PC-9 (cell line): ENCODE measurements around the gene GALNT10. TPM values are rescaled to one million over a fixed set of nuclear protein-coding genes. Genes with fewer than 3 reads are reported as not detected.

Source experiments
- BruUV-seq: library from RNA; stranded (reverse); fragments of 400-500 nt; replicated peaks from 2 replicates; lab custom pipeline; 2021; lab: Mats Ljungman, UMichigan
- CTCF ChIA-PET: fragments of 300-600 bp; sonication (Branson Sonifier 250); formaldehyde crosslinking; loops from one replicate; lab custom pipeline; 2022; ENCODE audit warnings: antibody characterized with exemption; lab: Charles Lee
- POLR2A ChIA-PET: fragments of 300-600 bp; sonication (Branson Sonifier 250); formaldehyde crosslinking; loops from one replicate; lab custom pipeline; 2022; ENCODE audit warnings: antibody characterized with exemption; ENCODE audit not compliant: unreplicated experiment; lab: Charles Lee
- DNase-seq, 2 experiments: peaks; one replicate each; pipeline versions ENCODE4 v3.0.0 to v3.0.0-alpha.2; 2015 to 2022; ENCODE audit warnings: mixed read lengths in 1 of 2
- H2AFZ ChIP-seq: fragments of 200-600 bp; sonication (generic); 2 replicates; pipeline ENCODE4 v1.8.1; 2017; ENCODE audit warnings: antibody characterized with exemption
- H3F3A ChIP-seq: fragments of 200-600 bp; sonication (generic); 2 replicates; pipeline ENCODE4 v1.8.1; 2017; ENCODE audit warnings: antibody characterized with exemption, mild to moderate bottlenecking, low read depth; ENCODE audit not compliant: insufficient read depth
- H3K27ac ChIP-seq: fragments of 200-600 bp; sonication (generic); 2 replicates; pipeline ENCODE4 v1.6.1; 2016; ENCODE audit warnings: mixed run types
- H3K27me3 ChIP-seq: fragments of 200-600 bp; sonication (generic); 2 replicates; pipeline ENCODE4 v1.6.1; 2016; ENCODE audit warnings: low read depth, mixed run types; ENCODE audit not compliant: insufficient read depth
- H3K36me3 ChIP-seq: fragments of 200-600 bp; sonication (generic); 2 replicates; pipeline ENCODE4 v1.6.1; 2016; ENCODE audit warnings: low read depth, mixed run types
- H3K4me1 ChIP-seq: fragments of 200-600 bp; sonication (generic); replicated peaks from 2 replicates; pipeline ENCODE4 v1.6.1; 2016; ENCODE audit warnings: mixed run types; ENCODE audit not compliant: insufficient read depth
- H3K4me2 ChIP-seq: fragments of 200-600 bp; sonication (generic); 2 replicates; pipeline ENCODE4 v1.6.1; 2017; ENCODE audit warnings: mixed run types
- H3K4me3 ChIP-seq: fragments of 200-600 bp; sonication (generic); 2 replicates; pipeline ENCODE4 v1.6.1; 2016; ENCODE audit warnings: mixed run types
- H3K79me2 ChIP-seq: fragments of 200-600 bp; sonication (generic); 2 replicates; pipeline ENCODE4 v1.6.1; 2017; ENCODE audit warnings: low read depth, mixed run types
- H3K9me2 ChIP-seq: fragments of 200-600 bp; sonication (generic); 2 replicates; pipeline ENCODE4 v1.8.1; 2017; ENCODE audit warnings: mild to moderate bottlenecking; ENCODE audit not compliant: insufficient read depth
- H3K9me3 ChIP-seq: fragments of 200-600 bp; sonication (generic); 2 replicates; pipeline ENCODE4 v1.8.1; 2016; ENCODE audit warnings: low read depth; ENCODE audit not compliant: insufficient read depth
- H4K20me1 ChIP-seq: fragments of 200-600 bp; sonication (generic); 2 replicates; pipeline ENCODE4 v1.8.1; 2017; ENCODE audit not compliant: insufficient read depth
- CTCF ChIP-seq: fragments of 200-600 bp; sonication (generic); conservative IDR thresholded peaks from 2 replicates; pipeline ENCODE4 v1.6.1; 2017; ENCODE audit warnings: mixed run types, antibody characterized with exemption, mild to moderate bottlenecking, moderate library complexity
- EZH2 ChIP-seq: fragments of 200-600 bp; sonication (generic); IDR thresholded peaks from 2 replicates; pipeline ENCODE4 v1.8.0; 2017; ENCODE audit warnings: antibody characterized with exemption, low read depth
- intact Hi-C: fragments of 100-400 bp; cut with micrococcal nuclease; formaldehyde crosslinking; loops from one replicate; pipeline ENCODE4 v1.10.0; 2022; ENCODE audit not compliant: unreplicated experiment
- total RNA-seq: library from RNA; stranded (reverse); gene quantifications from 2 replicates; pipeline ENCODE4 v1.2.3, GENCODE V29; 2021

Gene GALNT10
- total RNA-seq, 1 experiment from 2014 or later: 101 TPM

DNA sequence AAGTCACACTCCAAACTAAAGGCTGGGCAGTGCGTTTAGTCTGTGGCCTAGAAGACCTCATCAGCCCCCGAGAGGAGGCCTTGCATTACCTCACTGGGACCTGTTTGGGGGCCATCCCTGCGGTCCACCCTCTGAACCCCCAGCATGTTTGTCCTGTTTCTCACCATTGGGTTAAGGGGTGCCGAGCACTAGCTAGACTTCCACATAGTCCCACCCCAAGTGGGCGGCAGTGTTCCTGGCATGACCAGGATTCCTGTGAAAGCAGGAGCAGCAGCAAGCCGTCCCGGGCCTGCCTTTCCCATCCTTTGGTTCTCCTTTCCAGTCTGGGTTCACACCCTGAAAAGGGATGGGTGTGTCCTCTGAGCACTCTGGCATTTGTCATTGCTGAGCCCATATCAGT lies 228.7 kb downstream of the GALNT10 start:
- POLR2A ChIA-PET: no interaction called here
- TF ChIP-seq CTCF: no peak
- TF ChIP-seq EZH2: no peak
- intact Hi-C loops: no loop called here

GRCh38 chr5:154421868-154422267 lies 231.3 kb downstream of the GALNT10 start:
- ChIA-PET CTCF (no interaction called here), POLR2A (no interaction called here)
- Histone ChIP-seq H3K36me3 (no peaks in the 10 kb centered on the region), H3K4me3 (no peak overlapping the region), H3K27me3 (no peaks in the 10 kb centered on the region), H3K79me2 (no peaks in the 10 kb centered on the region), H4K20me1 (no peaks in the 10 kb centered on the region), H3K9me3 (no peaks in the 10 kb centered on the region), H3K9me2 (no peaks in the 10 kb centered on the region), H3K4me2 (no peak overlapping the region), H3K27ac (no peak overlapping the region), H3F3A (peaks cover 5% of the 10 kb centered on the region), H2AFZ (no peak overlapping the region), H3K4me1 (no peaks in the 10 kb centered on the region)
- intact Hi-C loops: no loop called here
- peak; percentile 56; the same call in 1 of the 2 replicates for TF ChIP-seq CTCF
- TF ChIP-seq EZH2: no peak
- DNase-seq: no peak
- no TSS peak for BruUV-seq

More for the DNA sequence above, 228.7 kb downstream of the GALNT10 start:
- no peaks in the 10 kb centered on the region for H3K27me3 ChIP-seq
- CTCF ChIA-PET: no interaction called here
- no peaks in the 10 kb centered on the region for H4K20me1 ChIP-seq
- H3K9me3 ChIP-seq: no peaks in the 10 kb centered on the region
- H3F3A ChIP-seq: peaks cover 5% of the 10 kb centered on the region
- no peaks in the 10 kb centered on the region for H3K4me1 ChIP-seq
- H2AFZ ChIP-seq: no peak overlapping the region
- H3K9me2 ChIP-seq: no peaks in the 10 kb centered on the region
- no peak overlapping the region for H3K27ac ChIP-seq
- no peak overlapping the region for H3K4me3 ChIP-seq
- peaks cover 4% of the 10 kb centered on the region; the same call in 1 of the 2 replicates for H3K36me3 ChIP-seq
- DNase-seq: no peak
- H3K79me2 ChIP-seq: no peaks in the 10 kb centered on the region
- H3K4me2 ChIP-seq: no peak overlapping the region
- no TSS peak for BruUV-seq

GRCh38 chr5:154422298-154422697 lies 231.8 kb downstream of the GALNT10 start:
- no peak for TF ChIP-seq CTCF
- no peak for TF ChIP-seq EZH2
- Histone ChIP-seq H3F3A (peaks cover 5% of the 10 kb centered on the region), H3K9me3 (no peaks in the 10 kb centered on the region), H3K4me1 (no peaks in the 10 kb centered on the region), H3K36me3 (no peaks in the 10 kb centered on the region), H3K79me2 (no peaks in the 10 kb centered on the region), H3K27me3 (no peaks in the 10 kb centered on the region), H3K27ac (no peak overlapping the region), H2AFZ (no peak overlapping the region), H3K4me2 (no peak overlapping the region), H4K20me1 (no peaks in the 10 kb centered on the region), H3K9me2 (no peaks in the 10 kb centered on the region), H3K4me3 (no peak overlapping the region)
- CTCF ChIA-PET: no interaction called here
- intact Hi-C loops: no loop called here
- no peak for DNase-seq
- POLR2A ChIA-PET: no interaction called here
- BruUV-seq: no TSS peak
